HFFc6 (cell line): ENCODE measurements around the gene CCT7. TPM values are rescaled to one million over a fixed set of nuclear protein-coding genes. Genes with fewer than 3 reads are reported as not detected.

Source experiments
- DNase-seq: peaks from one replicate; pipeline ENCODE4 v3.0.0-alpha.2; 2018
- H3K27ac Mint-ChIP-seq: 2 replicates; pipeline ENCODE4 v1.8.0; 2020; ENCODE audit warnings: mild to moderate bottlenecking, mixed read lengths
- H3K27me3 Mint-ChIP-seq: 2 replicates; pipeline ENCODE4 v1.8.0; 2021; ENCODE audit warnings: mild to moderate bottlenecking, moderate library complexity, mixed read lengths; ENCODE audit not compliant: insufficient read depth
- H3K36me3 Mint-ChIP-seq: 2 replicates; pipeline ENCODE4 v1.8.0; 2021; ENCODE audit warnings: low read depth, mixed read lengths
- H3K4me1 Mint-ChIP-seq: 2 replicates; pipeline ENCODE4 v1.8.0; 2020; ENCODE audit warnings: low read depth, mixed read lengths
- H3K4me3 Mint-ChIP-seq: 2 replicates; pipeline ENCODE4 v1.8.0; 2020; ENCODE audit warnings: mild to moderate bottlenecking, moderate library complexity, mixed read lengths
- H3K9me3 Mint-ChIP-seq: 2 replicates; pipeline ENCODE4 v1.8.0; 2020; ENCODE audit warnings: mild to moderate bottlenecking, mixed read lengths
- CTCF ChIP-seq: fragments of 200-600 bp; sonication (generic); IDR thresholded peaks from 2 replicates; pipeline ENCODE4 v1.5.0; 2021; ENCODE audit warnings: antibody characterized with exemption, mild to moderate bottlenecking
- total RNA-seq, 6 experiments: library from RNA; stranded (reverse); fragmentation: NEBNext Ultra II Directional; extraction: Animal tissue kit (Norgen Biotek cat#: 25700); gene quantifications; 2 replicates in 1 of 6; 3 replicates in 5 of 6; pipeline ENCODE4 v1.2.3, GENCODE V29; 2021

The CCT7 gene
- total RNA-seq, 6 experiments from 2014 or later = 350 to 492 (median 406) TPM

- H3K27me3 Mint-ChIP-seq = peaks cover 49% of the 10 kb centered on the region
- H3K27ac Mint-ChIP-seq = no peak overlapping the region
- H3K4me3 Mint-ChIP-seq = no peak overlapping the region
Observed at GRCh38 chr2:73291461-73292315, 57.6 kb downstream of the CCT7 start.

GRCh38 chr2:73292316-73292905, 58.3 kb downstream of the CCT7 start:
- TF ChIP-seq CTCF = no peak
- no peak overlapping the region for H3K27ac Mint-ChIP-seq

More at GRCh38 chr2:73291461-73292315, 57.6 kb downstream of the CCT7 start:
- DNase-seq = no peak
- H3K4me1 Mint-ChIP-seq = no peaks in the 10 kb centered on the region; the same call in 1 of the 2 replicates
- H3K36me3 Mint-ChIP-seq = no peaks in the 10 kb centered on the region
- TF ChIP-seq CTCF = no peak
- no peaks in the 10 kb centered on the region for H3K9me3 Mint-ChIP-seq

GRCh38 chr2:73292906-73293533, 58.9 kb downstream of the CCT7 start:
- H3K27me3 Mint-ChIP-seq = peaks cover 49% of the 10 kb centered on the region
- H3K4me1 Mint-ChIP-seq = peaks cover 9% of the 10 kb centered on the region
- H3K4me3 Mint-ChIP-seq = no peak overlapping the region

More at GRCh38 chr2:73292316-73292905, 58.3 kb downstream of the CCT7 start:
- no peak overlapping the region for H3K4me3 Mint-ChIP-seq
- no peaks in the 10 kb centered on the region for H3K36me3 Mint-ChIP-seq
- peaks cover 6% of the 10 kb centered on the region for H3K4me1 Mint-ChIP-seq
- no peak for DNase-seq
- H3K27me3 Mint-ChIP-seq = peaks cover 50% of the 10 kb centered on the region
- no peaks in the 10 kb centered on the region for H3K9me3 Mint-ChIP-seq

GRCh38 chr2:73293534-73294171, 59.5 kb downstream of the CCT7 start, which contains the start of gene EGR4:
TSS of gene EGR4 (minus strand) at chr2:73293548. CDS start at chr2:73293317, 231 bp downstream.
- no peak for TF ChIP-seq CTCF
- no peaks in the 10 kb centered on the region for H3K36me3 Mint-ChIP-seq
- no peak within 1 kb of the TSS for H3K4me3 Mint-ChIP-seq
- peaks cover 45% of the 10 kb centered on the region for H3K27me3 Mint-ChIP-seq
- H3K4me1 Mint-ChIP-seq = peaks cover 9% of the 10 kb centered on the region
- no peak within 1 kb of the TSS for H3K27ac Mint-ChIP-seq
- DNase-seq = peak; percentile 28
- no peaks in the 10 kb centered on the region for H3K9me3 Mint-ChIP-seq

More at GRCh38 chr2:73292906-73293533, 58.9 kb downstream of the CCT7 start:
- DNase-seq = no peak
- no peak for TF ChIP-seq CTCF
- Mint-ChIP-seq H3K27ac (no peak overlapping the region), H3K9me3 (no peaks in the 10 kb centered on the region), H3K36me3 (no peaks in the 10 kb centered on the region)

GRCh38 chr2:73294239-73294638, 60.1 kb downstream of the CCT7 start:
- TF ChIP-seq CTCF = no peak
- Mint-ChIP-seq H3K27me3 (peaks cover 43% of the 10 kb centered on the region), H3K27ac (no peak overlapping the region), H3K4me3 (no peak overlapping the region), H3K36me3 (no peaks in the 10 kb centered on the region), H3K4me1 (peaks cover 9% of the 10 kb centered on the region), H3K9me3 (no peaks in the 10 kb centered on the region)
- DNase-seq = no peak
